ENCODE results near the gene PBX3.

The PBX3 gene

DNA sequence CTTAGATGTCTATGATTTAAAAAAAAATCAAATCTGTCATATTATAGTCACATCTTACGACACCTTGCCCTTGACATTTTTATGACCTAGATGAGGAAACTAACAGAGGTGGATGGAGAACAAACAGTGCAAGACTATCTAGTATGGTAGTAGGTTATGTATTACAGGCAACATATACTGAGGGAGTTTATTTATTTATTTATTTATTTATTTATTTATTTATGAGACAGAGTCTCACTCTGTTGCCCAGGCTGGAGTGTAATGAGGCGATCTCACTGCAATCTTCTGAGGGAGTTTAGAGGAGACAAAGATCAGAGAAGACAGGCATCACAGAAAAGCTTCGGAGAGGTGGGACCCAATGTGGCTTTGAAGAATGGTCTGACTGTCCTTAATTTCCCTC lies 4.5 kb upstream of the PBX3 start:
- TF ChIP-seq, protein P1, sequence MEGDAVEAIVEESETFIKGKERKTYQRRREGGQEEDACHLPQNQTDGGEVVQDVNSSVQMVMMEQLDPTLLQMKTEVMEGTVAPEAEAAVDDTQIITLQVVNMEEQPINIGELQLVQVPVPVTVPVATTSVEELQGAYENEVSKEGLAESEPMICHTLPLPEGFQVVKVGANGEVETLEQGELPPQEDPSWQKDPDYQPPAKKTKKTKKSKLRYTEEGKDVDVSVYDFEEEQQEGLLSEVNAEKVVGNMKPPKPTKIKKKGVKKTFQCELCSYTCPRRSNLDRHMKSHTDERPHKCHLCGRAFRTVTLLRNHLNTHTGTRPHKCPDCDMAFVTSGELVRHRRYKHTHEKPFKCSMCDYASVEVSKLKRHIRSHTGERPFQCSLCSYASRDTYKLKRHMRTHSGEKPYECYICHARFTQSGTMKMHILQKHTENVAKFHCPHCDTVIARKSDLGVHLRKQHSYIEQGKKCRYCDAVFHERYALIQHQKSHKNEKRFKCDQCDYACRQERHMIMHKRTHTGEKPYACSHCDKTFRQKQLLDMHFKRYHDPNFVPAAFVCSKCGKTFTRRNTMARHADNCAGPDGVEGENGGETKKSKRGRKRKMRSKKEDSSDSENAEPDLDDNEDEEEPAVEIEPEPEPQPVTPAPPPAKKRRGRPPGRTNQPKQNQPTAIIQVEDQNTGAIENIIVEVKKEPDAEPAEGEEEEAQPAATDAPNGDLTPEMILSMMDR (IDR thresholded peaks at IDR 0.05; ENCODE audit: low read depth, low read length, poor library complexity, severe bottlenecking): no peak
- TF ChIP-seq EZH2phosphoT487 (IDR thresholded peaks at IDR 0.05; ENCODE audit: borderline replicate concordance, low read length): no peak
- Histone ChIP-seq H3K4me2 (ENCODE audit: low read length) (no peak overlapping the region), H3K27me3 (ENCODE audit: control insufficient read depth, low read length) (peaks cover 12% of the 10 kb centered on the region), H3K9me3 (ENCODE audit: control insufficient read depth, insufficient read depth, low read length) (no peaks in the 10 kb centered on the region), H3K79me2 (ENCODE audit: control insufficient read depth, low read length) (peaks cover 4% of the 10 kb centered on the region; the same call in 1 of the 2 replicates), H3K9me2 (replicated peaks; ENCODE audit: control insufficient read depth, low read length) (no peaks in the 10 kb centered on the region), H4K20me1 (ENCODE audit: control insufficient read depth, insufficient read depth, low read depth, low read length) (no peaks in the 10 kb centered on the region), H3K27ac (ENCODE audit: low read depth, low read length) (no peak overlapping the region), H3F3A (ENCODE audit: control insufficient read depth, insufficient read depth) (peaks cover 3% of the 10 kb centered on the region; the same call in 1 of the 2 replicates), H3K4me3 (ENCODE audit: low read length) (no peak overlapping the region), H3K36me3 (ENCODE audit: control insufficient read depth, low read length) (no peaks in the 10 kb centered on the region), H3K4me1 (ENCODE audit: control insufficient read depth, low read length) (peaks cover 14% of the 10 kb centered on the region)

DNA sequence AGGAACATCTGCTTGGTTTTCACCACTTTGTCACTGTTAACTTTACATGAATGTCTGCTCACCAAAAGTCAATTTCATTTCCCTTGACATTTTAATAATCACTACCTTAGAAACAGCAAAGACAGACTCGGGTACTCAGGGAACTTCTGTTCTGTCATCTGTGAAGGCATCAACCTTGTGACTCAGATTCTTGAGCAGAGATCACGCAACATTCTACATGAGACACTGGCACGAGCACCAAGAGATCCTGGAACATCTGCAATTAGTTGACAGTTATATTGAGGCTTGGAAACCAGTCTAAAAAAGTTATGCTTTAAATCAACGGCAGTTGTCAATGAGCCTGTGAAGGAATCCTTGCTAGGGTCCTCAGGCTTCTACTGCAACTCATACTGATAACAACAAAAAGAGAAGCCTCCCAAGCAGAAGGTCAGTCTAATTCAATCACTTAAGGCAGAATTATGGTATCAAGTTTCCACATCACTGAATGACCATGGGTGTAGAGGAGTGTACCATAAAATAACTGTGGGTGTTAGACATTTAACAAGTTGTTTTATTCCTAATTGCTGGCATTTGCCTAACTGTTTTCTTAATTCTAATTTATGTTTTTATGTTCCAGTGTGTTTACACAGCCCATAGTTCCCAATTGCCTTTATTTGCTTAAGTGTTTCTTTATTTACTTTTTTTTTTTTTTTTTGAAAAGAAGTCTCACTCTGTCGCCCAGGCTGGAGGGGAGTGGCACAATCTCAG lies 3.3 kb upstream of the PBX3 start:
- 0 out of 2 replicates have a peak, but pooled peaks cover under 1% of the 10 kb centered on the region for H4K20me1 ChIP-seq (ENCODE audit: control insufficient read depth, insufficient read depth, low read depth, low read length)
- H3K4me3 ChIP-seq (ENCODE audit: low read length): no peak overlapping the region
- H3K4me2 ChIP-seq (ENCODE audit: low read length): no peak overlapping the region
- no peak overlapping the region for H3K27ac ChIP-seq (ENCODE audit: low read depth, low read length)
- peaks cover 22% of the 10 kb centered on the region for H3K4me1 ChIP-seq (ENCODE audit: control insufficient read depth, low read length)
- H3K36me3 ChIP-seq (ENCODE audit: control insufficient read depth, low read length): peaks cover 7% of the 10 kb centered on the region
- no peaks in the 10 kb centered on the region for H3K9me3 ChIP-seq (ENCODE audit: control insufficient read depth, insufficient read depth, low read length)
- H3F3A ChIP-seq (ENCODE audit: control insufficient read depth, insufficient read depth): peaks cover 3% of the 10 kb centered on the region; the same call in 1 of the 2 replicates
- TF ChIP-seq, protein P1 (IDR thresholded peaks at IDR 0.05; ENCODE audit: low read depth, low read length, poor library complexity, severe bottlenecking): no peak
- TF ChIP-seq EZH2phosphoT487 (IDR thresholded peaks at IDR 0.05; ENCODE audit: borderline replicate concordance, low read length): no peak
- H3K27me3 ChIP-seq (ENCODE audit: control insufficient read depth, low read length): peaks cover 12% of the 10 kb centered on the region
- peaks cover 15% of the 10 kb centered on the region for H3K79me2 ChIP-seq (ENCODE audit: control insufficient read depth, low read length)
- no peaks in the 10 kb centered on the region for H3K9me2 ChIP-seq (replicated peaks; ENCODE audit: control insufficient read depth, low read length)

DNA sequence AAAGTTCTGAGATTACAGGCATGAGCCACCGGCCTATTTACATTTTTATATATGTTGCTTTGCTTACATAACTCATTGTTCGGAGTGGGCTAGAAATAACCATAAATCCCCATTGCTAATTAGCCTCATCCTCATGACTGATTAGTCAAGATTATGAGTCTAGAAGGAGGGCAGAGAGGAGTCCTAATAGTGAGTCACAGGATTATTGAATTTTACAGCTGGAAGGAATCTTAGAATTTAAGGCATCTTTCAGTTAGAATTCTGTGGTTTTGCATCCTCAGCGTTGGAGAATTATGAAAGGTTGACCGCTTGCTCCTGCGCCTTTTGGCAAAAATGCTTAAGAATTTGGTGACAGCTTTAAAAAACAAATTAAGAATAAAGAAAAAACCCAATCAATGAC lies 2.6 kb upstream of the PBX3 start:
- no peaks in the 10 kb centered on the region for H3K9me2 ChIP-seq (replicated peaks; ENCODE audit: control insufficient read depth, low read length)
- peaks cover 12% of the 10 kb centered on the region for H3K27me3 ChIP-seq (ENCODE audit: control insufficient read depth, low read length)
- H3K4me2 ChIP-seq (ENCODE audit: low read length): no peak overlapping the region
- peaks cover 15% of the 10 kb centered on the region for H3K36me3 ChIP-seq (ENCODE audit: control insufficient read depth, low read length)
- H3K4me3 ChIP-seq (ENCODE audit: low read length): no peak overlapping the region
- H3K9me3 ChIP-seq (ENCODE audit: control insufficient read depth, insufficient read depth, low read length): no peaks in the 10 kb centered on the region
- TF ChIP-seq, protein P1 (IDR thresholded peaks at IDR 0.05; ENCODE audit: low read depth, low read length, poor library complexity, severe bottlenecking): no peak
- TF ChIP-seq EZH2phosphoT487 (IDR thresholded peaks at IDR 0.05; ENCODE audit: borderline replicate concordance, low read length): no peak
- peaks cover 29% of the 10 kb centered on the region for H3K4me1 ChIP-seq (ENCODE audit: control insufficient read depth, low read length)
- H3F3A ChIP-seq (ENCODE audit: control insufficient read depth, insufficient read depth): peaks cover 5% of the 10 kb centered on the region; the same call in 1 of the 2 replicates
- no peak overlapping the region for H3K27ac ChIP-seq (ENCODE audit: low read depth, low read length)
- 0 out of 2 replicates have a peak, but pooled peaks cover 4% of the 10 kb centered on the region for H4K20me1 ChIP-seq (ENCODE audit: control insufficient read depth, insufficient read depth, low read depth, low read length)
- H3K79me2 ChIP-seq (ENCODE audit: control insufficient read depth, low read length): peaks cover 21% of the 10 kb centered on the region
